Gastrocnemius medialis (tissue), 4 donors: ENCODE results near the gene LRRC43. TPM values are rescaled to one million over a fixed set of nuclear protein-coding genes. Genes with fewer than 3 reads are reported as not detected.

ENCODE experiments used
- ATAC-seq, 2 donors: fragments of 150-250 bp; one replicate each; pipeline ENCODE4 v1.9.1; 2016
- DNase-seq, 2 donors: peaks; one replicate each; pipeline ENCODE4 v3.0.0-alpha.2; 2019
- H3K27ac ChIP-seq, 4 donors: fragments of 200-600 bp; sonication (generic); 1 replicate in 1 of 4; 2 replicates in 3 of 4; pipeline ENCODE4 v1.5.1; 2016 to 2018; ENCODE audit warnings: mild to moderate bottlenecking in 2 of 4, moderate library complexity in 1 of 4
- H3K27me3 ChIP-seq, 3 donors: fragments of 200-600 bp; sonication (generic) in 2 of 3; 1 replicate in 1 of 3; 2 replicates in 2 of 3; pipeline versions ENCODE4 v1.5.1 to v1.6.0; 2016 to 2019; ENCODE audit warnings: mild to moderate bottlenecking in 1 of 3, moderate library complexity in 1 of 3
- H3K36me3 ChIP-seq, 2 donors: fragments of 200-600 bp; sonication (generic) in 1 of 2; one replicate each; pipeline ENCODE4 v1.5.1; 2017 to 2018
- H3K4me1 ChIP-seq, 2 donors: fragments of 200-600 bp; sonication (generic) in 1 of 2; one replicate each; pipeline ENCODE4 v1.5.1; 2016 to 2017; ENCODE audit warnings: mild to moderate bottlenecking in 2 of 2
- H3K4me3 ChIP-seq, 4 donors: fragments of 200-600 bp; sonication (generic) in 3 of 4; 1 replicate in 1 of 4; 2 replicates in 3 of 4; pipeline ENCODE4 v1.5.1; 2016 to 2019; ENCODE audit warnings: mild to moderate bottlenecking in 2 of 4
- H3K9me3 ChIP-seq, 3 donors: fragments of 200-600 bp; sonication (generic) in 2 of 3; 1 replicate in 1 of 3; 2 replicates in 2 of 3; pipeline ENCODE4 v1.5.1; 2016 to 2019
- POLR2A ChIP-seq, 2 donors: fragments of 450-650 bp; IDR thresholded peaks; one replicate each; pipeline ENCODE4 v1.6.1; 2017; ENCODE audit warnings: antibody characterized with exemption in 2 of 2, mild to moderate bottlenecking in 2 of 2, moderate library complexity in 2 of 2
- in situ Hi-C, 4 donors: fragments of 200-750 bp; cut with MboI; loops; one replicate each; pipeline versions ENCODE4 v1.15.0 to v1.8.0; 2017; ENCODE audit warnings: low sequenced_read_pairs in 4 of 4
- intact Hi-C: fragments of 100-400 bp; cut with DNase I; formaldehyde crosslinking; loops from one replicate; pipeline ENCODE4 v1.15.1; 2023; ENCODE audit warnings: low total_unique reads
- total RNA-seq, 4 donors: library from RNA; depleted of rRNA; stranded (reverse); fragments of >200 nt; gene quantifications; one replicate each; pipeline versions ENCODE4 v1.1.0 to v1.2.3, GENCODE V29; 2016
- TF ChIP-seq, protein P1 (sequence below), 5 experiments: fragments of 450-650 bp in 3 of 5; fragments of 200-600 bp in 2 of 5; sonication (generic) in 2 of 5; IDR thresholded peaks in 4 of 5; conservative IDR thresholded peaks in 1 of 5; 1 replicate in 4 of 5; 2 replicates in 1 of 5; pipeline ENCODE4 v1.5.1; 2016 to 2019; ENCODE audit warnings: antibody characterized with exemption in 5 of 5, mild to moderate bottlenecking in 3 of 5, moderate library complexity in 3 of 5

LRRC43 gene
- total RNA-seq, 4 donors from 2014 or later = not detected

DNA sequence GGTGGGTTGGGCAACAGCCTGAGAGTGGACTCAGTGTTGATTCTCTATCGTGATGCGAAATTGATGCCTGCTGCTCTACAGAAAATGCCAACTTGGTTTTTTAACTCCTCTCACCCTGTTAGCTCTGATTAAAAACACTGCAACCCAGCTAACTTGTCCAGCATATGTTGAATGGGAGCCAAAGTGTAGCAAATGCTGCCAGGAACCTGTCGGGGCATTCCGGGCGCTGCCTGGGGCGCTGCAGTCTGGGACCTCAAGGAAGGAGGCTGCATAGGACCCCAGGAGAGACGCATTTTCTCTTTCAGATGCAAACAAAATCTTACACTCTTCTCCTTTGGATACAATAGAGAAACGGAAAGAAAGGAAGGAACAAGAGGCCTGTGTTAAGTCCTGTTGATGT, 24.5 kb downstream of the LRRC43 start:
- peaks cover 0 to 6% of the 10 kb centered on the region in 2 donors for H3K4me1 ChIP-seq
- DNase-seq = no peak
- intact Hi-C loops (no loop called here), in situ Hi-C loops (no loop called here)
- peaks cover 0 to 48% of the 10 kb centered on the region in 2 donors for H3K36me3 ChIP-seq
- H3K4me3 ChIP-seq = no peak overlapping the region
- no peaks in the 10 kb centered on the region for H3K9me3 ChIP-seq
- H3K27ac ChIP-seq = no peak overlapping the region
- TF ChIP-seq, protein P1, sequence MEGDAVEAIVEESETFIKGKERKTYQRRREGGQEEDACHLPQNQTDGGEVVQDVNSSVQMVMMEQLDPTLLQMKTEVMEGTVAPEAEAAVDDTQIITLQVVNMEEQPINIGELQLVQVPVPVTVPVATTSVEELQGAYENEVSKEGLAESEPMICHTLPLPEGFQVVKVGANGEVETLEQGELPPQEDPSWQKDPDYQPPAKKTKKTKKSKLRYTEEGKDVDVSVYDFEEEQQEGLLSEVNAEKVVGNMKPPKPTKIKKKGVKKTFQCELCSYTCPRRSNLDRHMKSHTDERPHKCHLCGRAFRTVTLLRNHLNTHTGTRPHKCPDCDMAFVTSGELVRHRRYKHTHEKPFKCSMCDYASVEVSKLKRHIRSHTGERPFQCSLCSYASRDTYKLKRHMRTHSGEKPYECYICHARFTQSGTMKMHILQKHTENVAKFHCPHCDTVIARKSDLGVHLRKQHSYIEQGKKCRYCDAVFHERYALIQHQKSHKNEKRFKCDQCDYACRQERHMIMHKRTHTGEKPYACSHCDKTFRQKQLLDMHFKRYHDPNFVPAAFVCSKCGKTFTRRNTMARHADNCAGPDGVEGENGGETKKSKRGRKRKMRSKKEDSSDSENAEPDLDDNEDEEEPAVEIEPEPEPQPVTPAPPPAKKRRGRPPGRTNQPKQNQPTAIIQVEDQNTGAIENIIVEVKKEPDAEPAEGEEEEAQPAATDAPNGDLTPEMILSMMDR (IDR thresholded peaks at IDR 0.05 in 4 of 5, conservative IDR thresholded peaks at IDR 0.05 in 1 of 5) = no peak
- TF ChIP-seq POLR2A (IDR thresholded peaks at IDR 0.05) = no peak
- peaks cover 33 to 34% (median 34%) of the 10 kb centered on the region in 3 donors for H3K27me3 ChIP-seq
- ATAC-seq = no peak

DNA sequence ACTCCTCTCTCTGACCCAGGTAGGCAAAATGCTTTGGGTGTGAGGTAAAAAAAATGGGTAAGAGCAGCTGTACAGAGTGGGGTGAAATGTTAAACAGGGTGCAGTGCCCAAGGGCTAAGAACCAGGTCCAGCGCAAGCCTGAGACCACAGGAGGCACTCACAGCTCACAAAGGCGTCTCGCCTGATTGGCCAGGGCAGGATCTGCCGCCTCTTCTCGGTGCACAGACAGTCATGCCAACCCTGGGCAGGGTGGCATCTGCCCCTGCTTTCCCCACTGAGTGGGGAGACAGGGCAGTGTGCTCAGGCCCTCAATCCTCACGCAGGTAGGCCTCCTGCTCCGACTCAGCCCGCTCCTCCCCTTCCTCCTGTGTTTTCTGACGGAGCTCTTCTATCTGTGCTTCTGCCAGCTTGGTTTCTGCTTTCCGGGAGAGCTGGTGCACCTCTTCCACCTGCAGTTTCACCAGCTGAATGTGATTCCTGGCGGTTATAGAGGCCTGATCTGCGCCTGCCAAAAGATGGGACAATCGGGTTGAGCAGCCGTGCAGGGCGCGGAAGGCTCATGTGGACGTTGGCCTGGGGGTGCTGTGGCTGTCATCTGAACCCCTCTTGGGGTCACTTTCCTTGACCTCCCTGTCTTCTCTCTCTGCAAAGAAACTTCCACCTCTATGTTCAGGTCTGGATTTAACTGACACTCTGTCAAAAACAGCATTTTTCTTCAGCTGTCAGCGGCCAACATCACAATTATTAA, 25.3 kb downstream of the LRRC43 start:
- TF ChIP-seq, protein P1 (IDR thresholded peaks at IDR 0.05 in 4 of 5, conservative IDR thresholded peaks at IDR 0.05 in 1 of 5) = no peak
- TF ChIP-seq POLR2A (IDR thresholded peaks at IDR 0.05) = no peak
- ATAC-seq = no peak
- Histone ChIP-seq H3K27ac (no peak overlapping the region), H3K36me3 (peaks cover 0 to 57% of the 10 kb centered on the region in 2 donors), H3K4me1 (peaks cover 0 to 2% of the 10 kb centered on the region in 2 donors), H3K27me3 (peaks cover 24 to 26% (median 25%) of the 10 kb centered on the region in 3 donors), H3K4me3 (no peak overlapping the region), H3K9me3 (no peaks in the 10 kb centered on the region)
- in situ Hi-C loops (no loop called here), intact Hi-C loops (no loop called here)
- DNase-seq = no peak

DNA sequence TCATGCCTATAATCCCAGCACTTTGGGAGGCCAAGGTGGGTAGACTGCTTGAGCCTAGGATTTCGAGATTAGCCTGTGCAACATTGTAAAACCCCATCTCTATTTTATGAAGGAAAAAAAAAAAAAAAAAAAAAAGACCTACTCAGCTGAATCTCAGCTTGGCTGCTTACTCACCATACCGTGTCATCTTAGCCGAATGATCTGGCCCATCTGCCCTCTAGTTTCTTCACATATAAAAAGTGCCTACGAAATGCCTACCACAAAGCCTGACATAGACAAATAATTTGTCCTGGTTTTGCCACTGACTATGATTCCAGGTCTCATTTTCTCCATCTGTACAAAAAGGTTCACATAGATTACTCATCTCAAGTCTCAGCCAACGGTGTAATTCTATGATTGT, 32.8 kb downstream of the LRRC43 start:
- H3K4me3 ChIP-seq = no peak overlapping the region
- no peak overlapping the region for H3K27ac ChIP-seq
- intact Hi-C loops = no loop called here
- H3K27me3 ChIP-seq = no peaks in the 10 kb centered on the region
- no peak for TF ChIP-seq POLR2A (IDR thresholded peaks at IDR 0.05)
- TF ChIP-seq, protein P1 (IDR thresholded peaks at IDR 0.05 in 4 of 5, conservative IDR thresholded peaks at IDR 0.05 in 1 of 5) = no peak
- H3K9me3 ChIP-seq = no peaks in the 10 kb centered on the region
- DNase-seq = no peak
- no peaks in the 10 kb centered on the region for H3K4me1 ChIP-seq
- in situ Hi-C loops = no loop called here
- no peak for ATAC-seq
- peaks cover 2 to 98% of the 10 kb centered on the region in 2 donors for H3K36me3 ChIP-seq

DNA sequence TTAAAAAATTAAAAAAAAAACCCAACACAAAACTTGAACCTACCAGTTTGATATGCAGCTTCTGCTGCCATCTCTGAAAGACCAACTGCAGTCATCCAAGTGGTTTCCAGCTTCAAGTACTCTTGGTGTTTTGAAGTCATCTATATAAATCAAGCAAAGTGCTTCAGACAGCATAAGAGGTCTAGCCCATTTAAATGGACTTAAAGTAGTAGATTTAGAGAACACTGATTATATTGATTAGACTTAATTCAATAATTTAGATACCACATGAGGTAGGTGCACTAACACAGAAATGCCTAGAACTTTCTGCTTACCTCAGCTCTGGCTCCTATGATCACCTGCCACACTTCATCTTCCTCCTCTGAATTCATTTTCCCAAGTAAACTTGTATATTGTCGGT, 33.5 kb downstream of the LRRC43 start:
- DNase-seq = no peak
- H3K4me3 ChIP-seq = no peak overlapping the region
- intact Hi-C loops (no loop called here), in situ Hi-C loops (no loop called here)
- no peak for ATAC-seq
- H3K36me3 ChIP-seq = peaks cover 2 to 99% of the 10 kb centered on the region in 2 donors
- no peaks in the 10 kb centered on the region for H3K4me1 ChIP-seq
- no peaks in the 10 kb centered on the region for H3K27me3 ChIP-seq
- H3K9me3 ChIP-seq = no peaks in the 10 kb centered on the region
- TF ChIP-seq POLR2A (IDR thresholded peaks at IDR 0.05) = no peak
- TF ChIP-seq, protein P1 (IDR thresholded peaks at IDR 0.05 in 4 of 5, conservative IDR thresholded peaks at IDR 0.05 in 1 of 5) = no peak
- H3K27ac ChIP-seq = no peak overlapping the region
